GM19099 (cell line): ENCODE data around the gene NTHL1.

Experiments used
- POLR2A ChIP-seq: IDR thresholded peaks from 3 replicates; pipeline ENCODE4 v1.6.1; 2011; ENCODE audit warnings: low read depth; ENCODE audit not compliant: insufficient read length; ENCODE audit errors: extremely low read depth

NTHL1 gene

GRCh38 chr16:2042986-2043666, 4.5 kb downstream of the NTHL1 start:
- no peak for TF ChIP-seq POLR2A

GRCh38 chr16:2042171-2042985, 5.3 kb downstream of the NTHL1 start:
- TF ChIP-seq POLR2A, result no peak

GRCh38 chr16:2040787-2041522, 6.7 kb downstream of the NTHL1 start:
- no peak for TF ChIP-seq POLR2A

GRCh38 chr16:2040041-2040786, 7.4 kb downstream of the NTHL1 start:
- no peak for TF ChIP-seq POLR2A

- no peak for TF ChIP-seq POLR2A
These were observed 8.2 kb downstream of the NTHL1 start for GRCh38 chr16:2039274-2040031.

GRCh38 chr16:2038382-2039231, 9.0 kb downstream of the NTHL1 start:
- TF ChIP-seq POLR2A, result no peak

- no peak for TF ChIP-seq POLR2A
These were observed 9.8 kb downstream of the NTHL1 start for GRCh38 chr16:2037647-2038381.

- no peak for TF ChIP-seq POLR2A
These were observed 10.5 kb downstream of the NTHL1 start for GRCh38 chr16:2037115-2037514.

- TF ChIP-seq POLR2A, result no peak
These were observed 11.3 kb downstream of the NTHL1 start for GRCh38 chr16:2036200-2036966.

GRCh38 chr16:2035431-2036199, 12.0 kb downstream of the NTHL1 start:
- TF ChIP-seq POLR2A, result no peak

- no peak for TF ChIP-seq POLR2A
These were observed 12.8 kb downstream of the NTHL1 start for GRCh38 chr16:2034696-2035430.
